Activated CD8-positive, alpha-beta memory T cell treated with anti-CD3 and anti-CD28 coated beads for 36 hours (primary cell): Measurements from ENCODE around the gene ZNF667. TPM values are rescaled to one million over a fixed set of nuclear protein-coding genes. Genes with fewer than 3 reads are reported as not detected.

Experiments used
- CTCF ChIA-PET: fragments of 350-600 bp; sonication (Branson Sonifier 250); formaldehyde crosslinking; loops from one replicate; lab custom pipeline; 2021; ENCODE audit warnings: antibody characterized with exemption; lab: Charles Lee
- POLR2A ChIA-PET: fragments of 350-600 bp; sonication (Branson Sonifier 250); formaldehyde crosslinking; loops from one replicate; lab custom pipeline; 2021; ENCODE audit warnings: antibody characterized with exemption; lab: Charles Lee
- total RNA-seq, 2 experiments: library from RNA; stranded (reverse); gene quantifications; one replicate each; pipeline ENCODE4 v1.2.3, GENCODE V29; 2021

Gene ZNF667
- total RNA-seq, 2 experiments from 2014 or later, result 0.50 to 0.78 TPM

DNA sequence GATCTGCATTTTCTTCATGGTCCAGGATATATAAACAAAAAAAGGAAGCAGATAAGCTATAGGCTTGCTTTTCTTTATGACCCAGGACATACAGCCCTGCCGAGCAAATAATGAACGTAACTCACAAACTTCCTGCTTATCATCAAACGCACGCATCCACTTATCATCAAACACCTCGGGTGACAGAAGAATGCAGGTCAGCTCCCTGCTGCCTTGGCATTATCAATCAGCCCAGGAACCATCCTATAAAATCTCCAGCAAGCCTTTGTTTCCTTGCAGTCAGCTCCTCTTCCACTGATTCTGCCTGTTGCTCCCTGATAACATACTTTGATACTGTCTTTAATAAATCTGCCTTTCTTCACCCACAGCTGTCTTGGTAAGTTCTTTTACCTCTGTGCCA, 78.3 kb downstream of the ZNF667 start:
- POLR2A ChIA-PET, result no interaction called here
- CTCF ChIA-PET, result no interaction called here

DNA sequence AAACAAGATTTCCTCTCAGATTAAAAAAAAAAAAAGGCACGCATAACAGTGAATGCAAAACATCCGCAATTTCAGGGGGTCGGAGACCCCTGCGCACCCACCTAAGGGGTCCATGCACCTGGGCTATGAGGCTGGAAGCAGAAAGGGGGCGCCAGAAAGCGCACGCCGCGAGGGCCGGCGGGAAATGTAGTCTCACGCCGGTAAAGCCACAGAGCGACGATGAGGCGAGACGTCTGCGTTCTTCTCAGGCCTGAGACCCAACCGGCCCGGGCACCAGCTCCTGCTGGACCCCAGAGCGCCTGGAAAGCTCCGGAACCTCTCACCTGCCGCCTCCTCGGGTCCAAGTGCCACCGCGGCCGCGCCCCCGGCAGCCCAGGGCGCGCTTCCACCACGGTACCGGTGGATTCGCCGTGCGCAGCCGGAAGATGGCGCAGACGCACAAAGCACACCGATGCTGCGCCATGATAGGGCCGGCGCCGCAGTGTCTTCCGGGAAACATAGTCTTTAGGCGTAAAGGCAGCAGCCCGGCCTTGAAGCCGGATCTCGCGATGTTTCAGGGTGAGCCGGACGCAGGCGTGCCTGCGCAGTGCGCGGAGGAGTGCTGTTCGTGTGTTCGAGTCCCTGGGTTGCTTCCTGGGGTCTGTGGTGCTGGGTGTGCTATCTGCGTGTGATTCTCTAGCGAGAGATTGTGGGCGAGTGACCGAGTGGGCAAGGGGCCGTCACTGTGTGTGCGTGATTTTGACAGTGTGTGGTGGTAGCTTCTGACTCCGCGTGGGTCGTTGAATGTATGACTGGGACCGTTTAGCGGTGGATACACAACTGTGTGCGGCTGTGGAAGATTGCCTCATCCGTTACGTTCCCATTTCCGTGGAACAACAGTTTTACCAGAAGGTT, 83.8 kb downstream of the ZNF667 start, which contains the start of gene ZNF582:
ZNF582 (minus strand) TSS at position 416 of the 894 bp plus-strand sequence. CDS start 1,782 bp downstream, outside the sequence.
- POLR2A ChIA-PET, result no interaction called here
- CTCF ChIA-PET, result interaction anchor here (0.6 kb wide), 1 partner anchor 32 kb away, joined by 6 read pairs; no protein-coding TSS in a partner anchor

Other genes with a start within 250 kb of the ZNF667 start
- gene EDDM13, start 204.6 kb downstream of the ZNF667 start, total RNA-seq, result under 1 TPM; 0.42 to 0.72 TPM
- gene ZSCAN5A, start 162.5 kb downstream of the ZNF667 start, total RNA-seq, result 10 to 100 TPM; 10.3 to 11.7 TPM
- gene ZNF582, start 83.8 kb downstream of the ZNF667 start, total RNA-seq, result 1 to 10 TPM; 2.1 to 2.9 TPM
- gene ZNF583, start 73.0 kb downstream of the ZNF667 start, total RNA-seq, result 1 to 10 TPM; 3.7 to 3.9 TPM
- under 1 TPM; 0.40 to 0.78 TPM for gene ZNF471, start 30.5 kb upstream of the ZNF667 start, total RNA-seq
- 1 to 10 TPM; 2.5 to 2.9 TPM for gene ZFP28, start 61.6 kb upstream of the ZNF667 start, total RNA-seq
- gene ZNF470, start 90.1 kb upstream of the ZNF667 start, total RNA-seq, result 1 to 10 TPM; 2.6 to 2.9 TPM
- gene ZNF71, start 118.0 kb upstream of the ZNF667 start, total RNA-seq, result 1 to 10 TPM; 6.7 to 6.9 TPM
- gene SMIM17, start 165.8 kb upstream of the ZNF667 start, total RNA-seq, result not detected
- 1 to 10 TPM; 3.0 to 4.2 TPM for gene ZNF835, start 194.4 kb upstream of the ZNF667 start, total RNA-seq